ENCODE measurements around the gene LDLRAD3. TPM values are rescaled to one million over a fixed set of nuclear protein-coding genes. Genes with fewer than 3 reads are reported as not detected.

Gene LDLRAD3
- total RNA-seq, 1 donor from 2014 or later = 7.7 TPM

DNA sequence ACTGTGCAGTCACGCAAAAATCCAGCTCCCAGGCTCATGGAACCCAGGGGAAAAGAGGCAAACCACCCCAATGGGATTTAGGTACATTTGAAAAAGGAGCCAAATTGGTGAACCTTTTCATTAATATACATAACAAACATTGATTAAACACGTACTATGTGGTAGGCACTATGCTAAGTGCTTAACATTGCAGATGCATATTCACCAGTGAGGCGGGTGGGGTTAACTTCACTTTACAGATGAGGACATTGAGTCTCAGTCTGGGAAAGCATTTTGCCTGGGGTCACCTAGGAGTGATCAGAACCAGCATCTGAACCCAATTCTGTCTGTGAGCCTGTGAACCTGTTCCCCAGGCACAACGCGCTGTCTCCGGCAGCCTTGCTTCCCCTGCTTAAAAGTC, 199.0 kb downstream of the LDLRAD3 start:
- intact Hi-C loops (cut with DNase I) = no loop called here
- no peaks in the 10 kb centered on the region for H3K9me3 ChIP-seq
- no peak overlapping the region for H3K4me3 ChIP-seq
- ATAC-seq (no peak), DNase-seq (no peak)
- no peak overlapping the region for H3K27ac ChIP-seq
- H3K27me3 ChIP-seq (ENCODE audit: low read depth) = no peaks in the 10 kb centered on the region
- TF ChIP-seq, protein P1, sequence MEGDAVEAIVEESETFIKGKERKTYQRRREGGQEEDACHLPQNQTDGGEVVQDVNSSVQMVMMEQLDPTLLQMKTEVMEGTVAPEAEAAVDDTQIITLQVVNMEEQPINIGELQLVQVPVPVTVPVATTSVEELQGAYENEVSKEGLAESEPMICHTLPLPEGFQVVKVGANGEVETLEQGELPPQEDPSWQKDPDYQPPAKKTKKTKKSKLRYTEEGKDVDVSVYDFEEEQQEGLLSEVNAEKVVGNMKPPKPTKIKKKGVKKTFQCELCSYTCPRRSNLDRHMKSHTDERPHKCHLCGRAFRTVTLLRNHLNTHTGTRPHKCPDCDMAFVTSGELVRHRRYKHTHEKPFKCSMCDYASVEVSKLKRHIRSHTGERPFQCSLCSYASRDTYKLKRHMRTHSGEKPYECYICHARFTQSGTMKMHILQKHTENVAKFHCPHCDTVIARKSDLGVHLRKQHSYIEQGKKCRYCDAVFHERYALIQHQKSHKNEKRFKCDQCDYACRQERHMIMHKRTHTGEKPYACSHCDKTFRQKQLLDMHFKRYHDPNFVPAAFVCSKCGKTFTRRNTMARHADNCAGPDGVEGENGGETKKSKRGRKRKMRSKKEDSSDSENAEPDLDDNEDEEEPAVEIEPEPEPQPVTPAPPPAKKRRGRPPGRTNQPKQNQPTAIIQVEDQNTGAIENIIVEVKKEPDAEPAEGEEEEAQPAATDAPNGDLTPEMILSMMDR (IDR thresholded peaks at IDR 0.05) = no peak
- no peaks in the 10 kb centered on the region for H3K36me3 ChIP-seq
- H3K4me1 ChIP-seq = no peaks in the 10 kb centered on the region

DNA sequence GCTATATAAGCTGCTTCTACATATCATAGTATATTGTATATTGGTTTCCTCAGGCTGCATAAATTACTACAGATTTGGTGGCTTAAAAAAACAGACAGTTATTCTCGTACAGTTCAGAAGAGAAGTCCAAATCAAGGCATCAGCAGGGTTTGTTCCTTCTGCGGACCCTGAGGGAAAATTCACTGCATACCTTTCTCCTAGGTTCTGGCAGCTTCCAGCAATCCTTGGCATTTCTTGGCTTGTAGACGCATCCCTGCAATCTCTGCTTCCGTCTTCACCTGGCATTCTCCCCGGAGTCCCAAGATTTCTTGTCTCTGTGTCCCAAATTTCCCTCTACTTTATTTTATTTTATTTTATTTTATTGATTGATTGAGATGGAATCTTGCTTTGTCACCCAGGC, 202.6 kb downstream of the LDLRAD3 start:
- H3K9me3 ChIP-seq = no peaks in the 10 kb centered on the region
- no peaks in the 10 kb centered on the region for H3K27me3 ChIP-seq (ENCODE audit: low read depth)
- H3K4me1 ChIP-seq = peaks cover 10% of the 10 kb centered on the region
- ATAC-seq = no peak
- no peak for DNase-seq
- no peak overlapping the region for H3K27ac ChIP-seq
- H3K4me3 ChIP-seq = no peak overlapping the region
- TF ChIP-seq, protein P1 (IDR thresholded peaks at IDR 0.05) = no peak
- no peaks in the 10 kb centered on the region for H3K36me3 ChIP-seq
- intact Hi-C loops (cut with DNase I) = no loop called here

DNA sequence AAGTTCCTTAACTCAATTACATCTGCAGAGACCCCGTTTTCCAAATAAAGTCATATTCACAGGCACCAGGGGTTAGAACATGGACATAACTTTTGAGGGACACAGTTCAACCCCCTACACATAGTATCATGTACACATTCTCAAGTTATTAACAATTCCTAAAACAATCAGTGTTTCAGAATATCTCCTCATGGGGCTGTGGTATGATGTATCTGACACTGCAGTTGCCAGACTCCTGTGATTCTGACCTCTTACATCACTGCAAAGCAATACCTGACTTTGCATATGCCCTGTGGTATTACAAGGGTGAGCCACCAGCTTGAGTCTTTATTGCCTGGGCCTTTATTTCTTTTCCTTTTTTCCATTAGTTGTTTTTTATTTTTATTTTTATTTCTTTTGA, 203.6 kb downstream of the LDLRAD3 start:
- intact Hi-C loops (cut with DNase I) = no loop called here
- Histone ChIP-seq H3K4me1 (peaks cover 10% of the 10 kb centered on the region), H3K36me3 (no peaks in the 10 kb centered on the region), H3K9me3 (no peaks in the 10 kb centered on the region), H3K27me3 (ENCODE audit: low read depth) (no peaks in the 10 kb centered on the region), H3K4me3 (no peak overlapping the region), H3K27ac (no peak overlapping the region)
- no peak for DNase-seq
- TF ChIP-seq, protein P1 (IDR thresholded peaks at IDR 0.05) = no peak
- ATAC-seq = no peak

DNA sequence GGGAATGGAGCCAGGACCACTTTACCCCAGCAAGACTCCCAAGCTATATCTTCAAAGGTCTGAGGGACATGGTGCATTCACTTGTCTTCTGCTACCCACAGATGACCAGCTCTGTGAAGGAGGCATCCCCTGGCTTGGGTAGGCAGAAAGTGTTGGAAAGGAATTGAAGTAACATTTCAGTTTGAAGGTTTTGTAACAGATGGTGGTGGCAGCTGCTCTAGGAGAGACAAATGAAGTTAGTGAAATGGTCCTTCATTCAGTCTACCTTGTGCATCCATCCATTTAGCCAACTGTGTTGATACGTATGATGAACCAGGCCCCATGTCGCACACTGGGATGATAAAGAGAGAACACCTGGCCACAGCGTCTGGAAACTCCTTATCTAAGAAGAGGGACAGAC, 204.8 kb downstream of the LDLRAD3 start:
- Histone ChIP-seq H3K27ac (no peak overlapping the region), H3K4me1 (peaks cover 10% of the 10 kb centered on the region), H3K9me3 (no peaks in the 10 kb centered on the region), H3K36me3 (no peaks in the 10 kb centered on the region), H3K27me3 (ENCODE audit: low read depth) (no peaks in the 10 kb centered on the region), H3K4me3 (no peak overlapping the region)
- DNase-seq = no peak
- intact Hi-C loops (cut with DNase I) = no loop called here
- ATAC-seq = no peak
- TF ChIP-seq, protein P1 (IDR thresholded peaks at IDR 0.05) = no peak

DNA sequence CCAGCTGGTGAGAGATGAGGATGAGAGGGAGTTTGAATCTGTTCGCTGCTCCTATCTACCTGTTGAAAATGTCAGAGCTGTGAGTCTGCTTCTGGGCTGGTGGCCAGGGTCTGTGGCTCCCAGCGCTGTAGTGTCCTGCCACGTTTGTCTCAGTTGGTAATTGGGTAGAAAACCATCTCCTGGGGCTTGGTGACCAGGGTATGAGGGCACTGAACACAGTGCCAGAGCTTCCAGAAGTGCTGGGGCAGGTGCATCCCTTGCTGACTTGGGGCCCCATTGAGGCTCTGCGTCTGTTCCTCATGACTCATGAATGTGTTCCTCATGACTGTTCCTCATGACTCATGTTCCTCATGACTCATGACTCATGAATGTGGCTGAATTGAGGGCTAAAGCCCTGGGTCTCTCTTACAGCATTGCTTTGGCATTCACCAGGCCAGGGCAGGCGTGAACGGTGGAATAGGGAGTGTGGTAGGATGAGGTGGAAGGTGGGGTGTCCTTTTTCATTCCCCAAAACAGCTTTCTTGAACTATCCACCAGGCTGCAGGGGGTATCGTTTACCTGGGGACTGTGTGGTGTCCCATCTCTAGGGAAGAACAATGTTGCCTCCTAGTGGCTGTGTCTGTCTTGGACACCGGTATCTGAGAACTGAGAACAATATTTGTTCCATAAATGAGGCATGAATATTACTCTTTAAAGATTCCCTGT, 205.8 kb downstream of the LDLRAD3 start:
- ATAC-seq (peak; percentile 87 to 89), DNase-seq (peak; percentile 43)
- TF ChIP-seq, protein P1 (IDR thresholded peaks at IDR 0.05) = peak; percentile 29
- Histone ChIP-seq H3K27me3 (ENCODE audit: low read depth) (no peaks in the 10 kb centered on the region), H3K4me3 (no peak overlapping the region), H3K36me3 (no peaks in the 10 kb centered on the region), H3K27ac (no peak overlapping the region), H3K9me3 (no peaks in the 10 kb centered on the region), H3K4me1 (peaks cover 15% of the 10 kb centered on the region)
- intact Hi-C loops (cut with DNase I) = no loop called here

Measured in lower lobe of right lung (tissue), 2 donors.